ENCODE results near the gene PVALEF.

DNA sequence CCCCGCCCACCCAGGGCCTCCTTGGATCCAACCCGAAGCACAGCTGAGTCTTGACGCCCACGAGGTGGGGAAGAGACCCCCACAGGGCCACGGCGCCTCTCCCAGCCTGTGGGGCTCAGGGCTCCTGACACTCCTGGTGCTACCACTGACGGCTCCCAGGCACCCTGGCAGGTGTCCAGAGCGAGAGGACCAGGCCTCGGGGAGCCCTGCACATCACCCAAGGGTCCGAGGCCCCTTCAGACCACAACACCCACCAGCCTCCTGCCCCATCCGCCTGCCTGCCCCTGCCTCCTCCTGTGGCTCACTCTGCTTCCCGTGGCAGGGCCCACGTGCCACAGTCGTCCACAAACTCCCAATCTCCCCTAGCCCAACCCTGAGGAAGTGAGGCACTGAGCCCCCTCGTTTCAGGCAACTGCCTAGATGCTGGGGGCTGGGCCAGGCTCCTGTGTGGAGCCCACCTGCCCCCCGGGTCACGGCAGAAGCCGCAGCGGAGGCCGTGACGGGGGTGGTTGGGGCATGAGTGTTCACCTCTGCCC, 29.0 kb downstream of the PVALEF start:
- TF ChIP-seq, protein P1, sequence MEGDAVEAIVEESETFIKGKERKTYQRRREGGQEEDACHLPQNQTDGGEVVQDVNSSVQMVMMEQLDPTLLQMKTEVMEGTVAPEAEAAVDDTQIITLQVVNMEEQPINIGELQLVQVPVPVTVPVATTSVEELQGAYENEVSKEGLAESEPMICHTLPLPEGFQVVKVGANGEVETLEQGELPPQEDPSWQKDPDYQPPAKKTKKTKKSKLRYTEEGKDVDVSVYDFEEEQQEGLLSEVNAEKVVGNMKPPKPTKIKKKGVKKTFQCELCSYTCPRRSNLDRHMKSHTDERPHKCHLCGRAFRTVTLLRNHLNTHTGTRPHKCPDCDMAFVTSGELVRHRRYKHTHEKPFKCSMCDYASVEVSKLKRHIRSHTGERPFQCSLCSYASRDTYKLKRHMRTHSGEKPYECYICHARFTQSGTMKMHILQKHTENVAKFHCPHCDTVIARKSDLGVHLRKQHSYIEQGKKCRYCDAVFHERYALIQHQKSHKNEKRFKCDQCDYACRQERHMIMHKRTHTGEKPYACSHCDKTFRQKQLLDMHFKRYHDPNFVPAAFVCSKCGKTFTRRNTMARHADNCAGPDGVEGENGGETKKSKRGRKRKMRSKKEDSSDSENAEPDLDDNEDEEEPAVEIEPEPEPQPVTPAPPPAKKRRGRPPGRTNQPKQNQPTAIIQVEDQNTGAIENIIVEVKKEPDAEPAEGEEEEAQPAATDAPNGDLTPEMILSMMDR (IDR thresholded peaks at IDR 0.05), result no peak
- TF ChIP-seq, protein P2, sequence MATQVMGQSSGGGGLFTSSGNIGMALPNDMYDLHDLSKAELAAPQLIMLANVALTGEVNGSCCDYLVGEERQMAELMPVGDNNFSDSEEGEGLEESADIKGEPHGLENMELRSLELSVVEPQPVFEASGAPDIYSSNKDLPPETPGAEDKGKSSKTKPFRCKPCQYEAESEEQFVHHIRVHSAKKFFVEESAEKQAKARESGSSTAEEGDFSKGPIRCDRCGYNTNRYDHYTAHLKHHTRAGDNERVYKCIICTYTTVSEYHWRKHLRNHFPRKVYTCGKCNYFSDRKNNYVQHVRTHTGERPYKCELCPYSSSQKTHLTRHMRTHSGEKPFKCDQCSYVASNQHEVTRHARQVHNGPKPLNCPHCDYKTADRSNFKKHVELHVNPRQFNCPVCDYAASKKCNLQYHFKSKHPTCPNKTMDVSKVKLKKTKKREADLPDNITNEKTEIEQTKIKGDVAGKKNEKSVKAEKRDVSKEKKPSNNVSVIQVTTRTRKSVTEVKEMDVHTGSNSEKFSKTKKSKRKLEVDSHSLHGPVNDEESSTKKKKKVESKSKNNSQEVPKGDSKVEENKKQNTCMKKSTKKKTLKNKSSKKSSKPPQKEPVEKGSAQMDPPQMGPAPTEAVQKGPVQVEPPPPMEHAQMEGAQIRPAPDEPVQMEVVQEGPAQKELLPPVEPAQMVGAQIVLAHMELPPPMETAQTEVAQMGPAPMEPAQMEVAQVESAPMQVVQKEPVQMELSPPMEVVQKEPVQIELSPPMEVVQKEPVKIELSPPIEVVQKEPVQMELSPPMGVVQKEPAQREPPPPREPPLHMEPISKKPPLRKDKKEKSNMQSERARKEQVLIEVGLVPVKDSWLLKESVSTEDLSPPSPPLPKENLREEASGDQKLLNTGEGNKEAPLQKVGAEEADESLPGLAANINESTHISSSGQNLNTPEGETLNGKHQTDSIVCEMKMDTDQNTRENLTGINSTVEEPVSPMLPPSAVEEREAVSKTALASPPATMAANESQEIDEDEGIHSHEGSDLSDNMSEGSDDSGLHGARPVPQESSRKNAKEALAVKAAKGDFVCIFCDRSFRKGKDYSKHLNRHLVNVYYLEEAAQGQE (IDR thresholded peaks at IDR 0.05; ENCODE audit: low read depth, low read length), result no peak
- no peak for TF ChIP-seq EZH2phosphoT487 (IDR thresholded peaks at IDR 0.05; ENCODE audit: borderline replicate concordance, low read depth)
- TF ChIP-seq RFX5 (IDR thresholded peaks at IDR 0.05; ENCODE audit: low read length), result no peak
- no peak for TF ChIP-seq TAF1 (IDR thresholded peaks at IDR 0.05; ENCODE audit: borderline replicate concordance, low read depth, low read length)
- TF ChIP-seq EP300 (IDR thresholded peaks at IDR 0.05; ENCODE audit: borderline replicate concordance in 1 of 2, low read depth in 1 of 2, low read length in 1 of 2), result no peak
- no peak for TF ChIP-seq SIN3A (IDR thresholded peaks at IDR 0.05; ENCODE audit: borderline replicate concordance, low read depth, low read length)
